ENCODE results near the gene MACROD2. TPM values are rescaled to one million over a fixed set of nuclear protein-coding genes. Genes with fewer than 3 reads are reported as not detected.

Gene MACROD2
- total and polyA plus RNA-seq, 9 donors: 3.7 to 25.5 (median 7.8) TPM

DNA sequence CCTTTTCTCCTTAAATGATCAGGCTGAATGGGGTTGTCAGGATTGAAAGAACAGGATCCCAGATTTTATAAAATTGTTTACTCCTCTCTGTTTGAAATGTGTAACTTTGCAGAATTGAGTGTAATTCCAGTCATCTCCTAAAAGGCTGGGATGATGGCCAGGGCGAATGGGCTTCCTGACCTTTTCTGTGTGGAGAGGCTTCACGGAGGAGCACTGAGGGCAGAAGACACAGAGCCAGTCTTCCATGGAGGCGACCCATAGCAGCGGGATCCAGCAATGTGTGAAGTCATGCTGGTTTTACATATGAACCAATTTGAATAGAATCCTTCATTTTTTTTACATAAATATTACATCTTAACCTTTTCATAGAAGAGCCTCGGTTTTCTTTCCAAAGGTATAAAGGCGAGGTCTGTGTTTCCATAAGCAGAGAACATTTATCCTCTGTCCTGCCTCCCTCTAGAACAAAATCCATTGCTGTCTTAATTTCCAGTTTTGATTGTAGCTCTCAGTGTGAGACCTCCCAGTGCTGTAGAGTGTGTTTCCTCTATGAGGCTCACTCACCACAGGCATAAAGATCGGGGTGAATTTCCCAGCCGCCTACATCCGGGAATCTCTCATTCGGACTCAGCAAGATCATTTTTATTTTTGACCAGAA is 711.8 kb downstream of the MACROD2 start:
- Histone ChIP-seq H3K4me1 (ENCODE audit: insufficient read depth) (no peaks in the 10 kb centered on the region), H3K4me3 (no peak overlapping the region), H3K27ac (no peak overlapping the region), H3K36me3 (no peaks in the 10 kb centered on the region), H3K9me3 (no peaks in the 10 kb centered on the region), H3K27me3 (no peaks in the 10 kb centered on the region)
- 81 to 88% (median 81%) methylated on average over 10 of the region's 10 CpGs for WGBS, 3 donors
- TF ChIP-seq POLR2A (IDR thresholded peaks at IDR 0.05) (no peak), EP300 (IDR thresholded peaks at IDR 0.05) (no peak)
- TF ChIP-seq, protein P1, sequence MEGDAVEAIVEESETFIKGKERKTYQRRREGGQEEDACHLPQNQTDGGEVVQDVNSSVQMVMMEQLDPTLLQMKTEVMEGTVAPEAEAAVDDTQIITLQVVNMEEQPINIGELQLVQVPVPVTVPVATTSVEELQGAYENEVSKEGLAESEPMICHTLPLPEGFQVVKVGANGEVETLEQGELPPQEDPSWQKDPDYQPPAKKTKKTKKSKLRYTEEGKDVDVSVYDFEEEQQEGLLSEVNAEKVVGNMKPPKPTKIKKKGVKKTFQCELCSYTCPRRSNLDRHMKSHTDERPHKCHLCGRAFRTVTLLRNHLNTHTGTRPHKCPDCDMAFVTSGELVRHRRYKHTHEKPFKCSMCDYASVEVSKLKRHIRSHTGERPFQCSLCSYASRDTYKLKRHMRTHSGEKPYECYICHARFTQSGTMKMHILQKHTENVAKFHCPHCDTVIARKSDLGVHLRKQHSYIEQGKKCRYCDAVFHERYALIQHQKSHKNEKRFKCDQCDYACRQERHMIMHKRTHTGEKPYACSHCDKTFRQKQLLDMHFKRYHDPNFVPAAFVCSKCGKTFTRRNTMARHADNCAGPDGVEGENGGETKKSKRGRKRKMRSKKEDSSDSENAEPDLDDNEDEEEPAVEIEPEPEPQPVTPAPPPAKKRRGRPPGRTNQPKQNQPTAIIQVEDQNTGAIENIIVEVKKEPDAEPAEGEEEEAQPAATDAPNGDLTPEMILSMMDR (IDR thresholded peaks at IDR 0.05): no peak
- no peak for DNase-seq
- intact Hi-C loops (cut with DNase I): no loop called here

DNA sequence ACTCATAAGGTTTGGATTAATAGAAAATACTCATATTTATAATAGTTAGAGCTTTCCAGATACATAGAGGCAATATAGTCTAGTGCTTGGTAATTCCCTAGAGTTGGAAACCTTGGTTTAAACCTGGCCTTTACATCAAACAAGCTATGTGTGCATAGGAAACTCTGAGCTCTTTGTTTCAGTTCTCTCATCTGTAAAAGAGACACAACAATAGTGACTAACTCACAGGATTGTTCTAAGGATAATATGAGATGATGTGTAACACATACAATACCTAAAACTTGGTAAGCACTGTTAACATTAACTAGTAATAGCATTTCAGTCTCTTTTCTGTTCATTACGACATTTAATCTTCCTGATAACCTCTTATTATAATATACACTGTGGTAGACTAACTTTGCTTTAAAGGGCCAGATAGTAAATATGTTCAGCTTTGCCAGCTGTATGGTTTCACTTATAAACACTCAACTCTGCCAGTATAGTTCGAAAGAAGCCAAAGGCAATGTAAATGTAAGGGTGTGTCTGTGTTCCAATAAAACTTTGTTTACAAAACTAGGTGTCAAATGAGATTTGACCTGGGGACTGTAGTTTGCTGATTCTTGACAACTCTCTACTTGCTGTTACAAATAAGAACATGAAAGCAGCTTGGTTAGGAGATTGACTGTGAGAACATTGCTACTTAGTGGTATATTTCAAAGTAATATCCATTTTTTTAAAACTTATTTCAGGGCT is 712.7 kb downstream of the MACROD2 start:
- no peaks in the 10 kb centered on the region for H3K27me3 ChIP-seq
- no peak for TF ChIP-seq EP300 (IDR thresholded peaks at IDR 0.05)
- TF ChIP-seq, protein P1 (IDR thresholded peaks at IDR 0.05): no peak
- TF ChIP-seq POLR2A (IDR thresholded peaks at IDR 0.05): no peak

DNA sequence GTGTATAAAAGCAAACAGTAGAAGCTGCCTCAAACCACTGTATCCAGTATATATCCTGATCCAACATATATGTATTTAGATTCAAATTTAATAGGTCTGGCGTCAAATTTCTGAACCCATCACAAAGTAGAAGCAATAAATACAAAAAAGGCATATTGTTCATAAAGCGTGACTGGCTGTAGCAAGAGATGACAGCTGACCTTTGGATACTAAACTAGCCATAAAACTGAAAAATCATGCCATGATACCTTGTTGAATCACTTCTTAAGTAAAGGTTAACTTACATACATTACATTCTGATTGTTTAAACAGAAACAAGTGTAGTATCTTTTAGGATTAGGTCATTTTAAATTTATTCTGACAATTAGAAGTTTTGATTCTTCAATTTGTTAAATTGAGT is 714.1 kb downstream of the MACROD2 start:
- H3K4me1 ChIP-seq (ENCODE audit: insufficient read depth): no peaks in the 10 kb centered on the region
- 75 to 98% (median 96%) methylated on average over 2 of the region's 2 CpGs for WGBS, 3 donors
- intact Hi-C loops (cut with DNase I): no loop called here
- H3K27me3 ChIP-seq: no peaks in the 10 kb centered on the region
- DNase-seq: no peak
- TF ChIP-seq POLR2A (IDR thresholded peaks at IDR 0.05) (no peak), EP300 (IDR thresholded peaks at IDR 0.05) (no peak)
- TF ChIP-seq, protein P1 (IDR thresholded peaks at IDR 0.05): no peak
- no peaks in the 10 kb centered on the region for H3K9me3 ChIP-seq
- H3K27ac ChIP-seq: no peak overlapping the region
- no peaks in the 10 kb centered on the region for H3K36me3 ChIP-seq
- H3K4me3 ChIP-seq: no peak overlapping the region

More for the DNA sequence above, 712.7 kb downstream of the MACROD2 start:
- no peaks in the 10 kb centered on the region for H3K36me3 ChIP-seq
- H3K9me3 ChIP-seq: no peaks in the 10 kb centered on the region
- no peak for DNase-seq
- WGBS, 3 donors: 52 to 64% (median 60%) methylated on average over 2 of the region's 2 CpGs
- no peak overlapping the region for H3K27ac ChIP-seq
- no peak overlapping the region for H3K4me3 ChIP-seq
- intact Hi-C loops (cut with DNase I): no loop called here
- no peaks in the 10 kb centered on the region for H3K4me1 ChIP-seq (ENCODE audit: insufficient read depth)

DNA sequence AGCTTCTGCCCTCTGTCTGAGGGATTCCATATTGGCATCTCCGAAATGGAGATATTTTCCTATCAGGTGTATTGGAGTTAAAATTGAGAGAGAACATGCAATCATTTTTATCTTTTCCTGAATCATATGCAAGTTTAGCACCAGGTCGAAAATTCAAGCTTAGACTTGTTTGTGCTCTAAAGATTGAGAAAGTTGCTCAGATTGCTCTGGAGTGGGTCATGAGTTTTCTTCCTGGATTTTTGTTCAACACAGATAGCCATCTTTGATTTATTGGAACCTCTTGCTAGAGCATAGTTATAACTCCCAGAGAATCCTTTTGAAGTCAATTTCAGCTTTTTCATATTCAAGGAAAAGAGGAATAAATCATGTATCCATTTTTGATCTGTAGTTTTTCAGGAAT is 715.6 kb downstream of the MACROD2 start:
- Histone ChIP-seq H3K4me3 (no peak overlapping the region), H3K4me1 (ENCODE audit: insufficient read depth) (no peaks in the 10 kb centered on the region), H3K9me3 (no peaks in the 10 kb centered on the region), H3K36me3 (no peaks in the 10 kb centered on the region), H3K27me3 (no peaks in the 10 kb centered on the region), H3K27ac (no peak overlapping the region)
- TF ChIP-seq, protein P1 (IDR thresholded peaks at IDR 0.05): no peak
- no peak for TF ChIP-seq POLR2A (IDR thresholded peaks at IDR 0.05)
- TF ChIP-seq EP300 (IDR thresholded peaks at IDR 0.05): no peak
- WGBS, 3 donors: 87 to 90% (median 88%) methylated on average over 2 of the region's 2 CpGs
- DNase-seq: no peak
- intact Hi-C loops (cut with DNase I): no loop called here

Data from ovary (tissue), 9 donors.